Limb (tissue), 2 donors: ENCODE results near the gene ASCC1.

Experiments
- DNase-seq, 2 donors: peaks; one replicate each; pipeline ENCODE4 v3.0.0-alpha.2; 2016; ENCODE audit errors: extremely low spot score in 2 of 2

Gene ASCC1

DNA sequence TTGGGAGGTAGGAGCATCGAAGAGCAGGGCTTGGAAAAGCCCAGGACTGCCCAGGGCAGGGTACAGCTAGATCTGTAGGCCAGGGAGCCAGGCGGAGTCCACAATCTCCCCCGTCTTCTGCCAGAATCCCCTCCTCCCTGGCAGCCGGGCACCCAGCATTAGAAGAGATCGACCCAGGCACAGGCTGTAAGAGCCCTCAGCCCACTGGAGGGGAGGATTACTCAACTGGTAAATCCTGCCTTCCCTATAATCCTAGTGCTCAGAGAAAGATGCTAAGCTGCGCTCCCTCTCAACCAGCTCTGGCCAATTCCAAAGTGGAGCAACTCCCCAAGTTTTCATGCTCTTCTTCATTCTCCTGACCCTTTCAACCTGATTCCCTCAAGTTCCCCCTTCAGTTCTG is 130.9 kb downstream of the ASCC1 start:
- no peak for DNase-seq

DNA sequence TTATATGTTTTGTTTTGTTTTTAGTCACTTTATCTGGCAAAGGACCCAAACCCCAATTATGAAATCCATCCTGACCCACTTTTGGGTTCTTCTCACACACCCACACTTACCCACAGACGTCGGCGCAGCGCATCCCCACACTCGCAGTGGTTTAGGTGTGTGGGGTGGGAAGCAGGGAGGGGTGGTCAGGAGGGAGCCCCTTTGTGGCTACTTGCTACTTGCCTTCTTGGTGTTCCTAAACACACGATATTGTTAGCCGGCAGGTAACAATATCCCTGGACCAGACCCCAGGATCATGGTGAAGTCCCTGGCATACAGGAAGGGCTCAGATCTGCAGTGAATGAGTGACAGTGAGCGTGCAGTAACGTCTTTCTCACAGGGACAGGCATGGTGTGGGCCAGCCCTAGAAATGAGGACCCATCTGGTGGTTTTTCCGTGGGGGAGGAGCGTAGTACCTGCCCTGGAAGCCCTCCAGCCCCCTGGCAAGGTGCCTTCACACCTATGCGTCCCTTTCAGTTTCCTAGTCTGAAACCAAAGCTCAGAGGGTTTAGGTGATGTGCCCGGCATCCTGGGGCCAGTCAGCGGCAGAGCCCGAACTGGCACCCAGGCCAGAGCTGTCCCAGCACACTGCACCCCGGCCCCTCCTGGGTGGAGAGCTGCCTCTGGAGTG is 132.2 kb downstream of the ASCC1 start:
- no peak for DNase-seq

DNA sequence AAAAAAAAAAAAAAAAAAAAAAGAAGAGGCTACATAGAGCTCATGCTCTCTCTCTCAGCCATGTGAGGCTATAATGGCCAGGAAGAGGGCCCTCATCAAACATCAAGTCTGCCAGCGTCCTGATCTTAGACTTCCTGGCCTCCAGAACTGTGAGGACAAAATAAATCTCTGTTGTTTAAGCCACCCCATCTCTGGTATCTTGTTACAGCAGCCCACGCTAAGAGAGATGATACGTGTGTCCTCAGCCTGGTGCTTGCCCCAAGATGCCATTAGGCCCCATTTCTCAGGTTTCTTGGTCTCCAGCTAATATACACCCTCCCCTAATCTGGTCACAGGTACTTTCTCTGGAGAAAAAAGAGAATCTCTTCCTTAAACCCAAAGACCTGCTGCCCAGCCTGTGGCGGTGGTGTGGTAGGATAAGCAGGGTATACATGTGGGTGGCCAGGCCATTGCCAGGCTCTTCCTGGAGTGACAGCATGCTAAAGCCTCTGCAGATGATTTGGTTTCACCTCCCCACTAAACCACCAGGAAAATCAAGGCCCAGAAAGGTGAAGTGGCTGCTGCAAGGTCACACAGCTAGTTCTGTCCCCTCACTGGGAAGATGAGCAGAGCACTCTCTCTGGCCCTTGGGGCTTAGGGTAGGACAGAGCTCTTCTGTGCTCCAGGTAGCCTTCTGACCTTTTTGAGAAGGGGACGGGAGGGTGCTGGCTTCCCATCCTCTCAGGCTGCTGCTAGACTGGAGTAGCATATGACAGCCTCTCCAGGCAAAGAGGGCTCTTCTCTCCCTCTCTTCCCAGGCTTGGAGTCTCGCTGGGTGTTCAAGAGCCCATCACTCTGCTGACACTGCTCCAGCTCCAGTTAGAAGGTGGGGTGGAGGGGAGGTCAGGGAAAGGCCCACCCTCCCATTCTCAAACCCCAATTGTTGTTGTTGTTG is 133.0 kb downstream of the ASCC1 start:
- DNase-seq: no peak

DNA sequence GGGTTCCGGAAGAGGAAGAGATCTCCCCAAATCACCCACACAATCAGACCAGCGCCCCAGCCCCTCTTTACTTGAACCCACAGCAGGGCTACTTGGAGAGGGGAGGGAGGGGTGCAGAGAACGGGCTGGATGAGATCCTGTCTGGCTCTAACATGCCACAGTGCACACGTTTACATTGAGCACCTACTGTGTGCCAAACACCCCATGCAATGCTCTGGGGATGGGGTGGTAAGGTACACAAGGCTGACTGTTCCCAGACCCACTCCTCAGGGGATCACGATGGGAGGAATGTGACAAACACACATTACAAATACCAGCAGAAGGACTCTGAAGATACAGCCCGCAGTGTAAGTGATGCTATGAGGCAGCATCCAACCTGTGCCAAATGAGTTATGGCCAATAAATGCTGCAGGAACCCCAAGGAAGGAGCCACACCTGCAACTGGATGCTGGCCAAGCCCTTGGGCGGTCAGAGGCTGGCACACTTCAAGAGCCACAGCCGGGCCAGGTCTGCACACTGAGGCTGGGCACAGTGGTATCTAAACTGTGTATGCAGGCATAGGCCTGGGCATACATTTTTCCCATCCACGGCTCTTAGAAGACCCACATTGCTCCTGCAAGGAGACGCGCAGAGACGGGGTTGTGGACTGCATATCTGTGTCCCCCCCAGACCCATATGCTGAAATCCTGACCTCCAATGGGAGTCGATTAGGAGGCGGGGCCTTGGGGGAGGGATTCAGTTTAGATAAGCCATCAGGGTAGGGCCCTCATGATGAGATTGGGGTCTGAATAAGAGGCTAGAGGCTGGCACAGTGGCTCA is 134.1 kb downstream of the ASCC1 start:
- no peak for DNase-seq

DNA sequence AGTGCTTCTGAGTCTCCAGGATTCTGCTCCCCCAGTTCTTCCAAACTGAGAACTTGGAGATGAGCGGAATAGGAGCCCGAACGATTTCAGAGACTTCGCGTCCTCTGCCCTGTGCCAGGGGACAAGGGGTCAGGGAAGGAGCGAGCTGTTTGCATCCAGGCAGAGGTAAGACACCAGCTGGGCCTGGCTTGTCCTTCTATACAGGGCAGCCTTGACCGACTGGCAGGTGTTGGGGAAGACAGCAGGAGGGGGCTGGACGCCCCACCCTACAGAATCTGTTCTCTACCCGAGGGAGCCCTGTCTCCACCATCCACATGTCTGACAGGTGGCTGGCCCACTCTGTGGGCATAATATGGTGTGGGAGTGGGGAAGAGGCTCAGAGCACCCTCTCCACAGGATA is 134.9 kb downstream of the ASCC1 start:
- no peak for DNase-seq

DNA sequence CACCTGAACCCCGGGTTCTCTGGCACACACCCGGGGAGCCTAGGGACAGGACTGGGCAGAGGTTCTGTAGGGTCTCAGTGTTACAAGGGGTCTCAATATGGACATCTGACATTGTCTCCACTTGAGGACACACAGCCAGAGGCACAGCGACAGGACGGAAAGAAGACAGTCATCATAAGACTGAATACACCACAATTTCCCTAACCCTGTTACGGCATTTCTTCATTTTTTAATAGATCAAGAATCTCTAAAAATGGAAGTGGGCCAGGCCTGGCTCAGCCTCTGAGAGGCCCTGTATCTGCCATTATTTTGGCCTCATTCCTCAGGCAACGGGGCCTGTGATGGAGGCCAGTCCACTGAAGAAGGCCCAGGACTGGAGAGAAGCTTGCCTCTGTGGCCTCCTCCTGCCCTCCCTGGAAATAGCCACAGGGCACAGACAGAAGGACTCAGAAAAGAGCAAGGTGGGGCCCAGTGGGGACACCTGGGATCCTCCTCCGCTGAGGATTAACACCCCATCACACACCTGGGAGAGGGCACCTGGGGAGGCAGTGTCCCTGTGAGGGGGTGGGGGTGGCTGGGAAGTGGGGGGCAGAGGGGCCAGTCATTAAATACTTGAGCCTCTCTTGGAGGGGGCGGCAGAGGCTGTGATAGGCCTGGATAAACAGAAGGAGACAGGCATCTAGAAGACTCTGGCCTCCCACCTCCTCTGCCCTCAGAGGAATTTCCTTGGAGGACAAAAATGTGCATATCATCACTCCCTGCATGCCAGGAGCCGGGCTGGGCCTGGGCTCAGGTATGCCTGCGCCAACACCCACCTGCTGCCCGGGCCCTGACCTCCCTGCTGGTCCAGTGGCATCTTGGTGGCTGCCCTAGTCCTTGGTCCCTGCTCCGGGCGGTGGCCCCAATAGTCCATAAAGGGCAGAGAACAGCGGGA is 135.8 kb downstream of the ASCC1 start:
- no peak for DNase-seq

DNA sequence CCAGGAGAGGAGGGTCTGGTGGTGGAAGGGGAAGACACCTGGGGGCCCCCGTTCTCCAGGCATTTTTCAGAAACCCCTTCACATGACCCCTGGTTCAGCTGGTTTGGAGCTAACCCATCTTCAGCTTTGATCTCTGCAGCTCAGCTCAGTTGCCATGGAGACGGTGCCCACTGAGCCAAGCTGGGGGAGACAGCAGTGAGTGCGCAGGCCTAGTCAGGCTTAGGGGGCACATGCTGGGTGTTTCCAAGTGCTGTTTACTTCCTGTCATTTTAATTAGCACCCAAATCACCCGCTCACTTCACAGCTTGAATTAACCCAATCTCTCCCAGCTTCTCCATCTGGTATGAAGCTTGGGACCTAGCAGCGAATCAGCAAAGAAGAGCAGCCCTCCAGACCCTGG is 136.7 kb downstream of the ASCC1 start:
- no peak for DNase-seq

DNA sequence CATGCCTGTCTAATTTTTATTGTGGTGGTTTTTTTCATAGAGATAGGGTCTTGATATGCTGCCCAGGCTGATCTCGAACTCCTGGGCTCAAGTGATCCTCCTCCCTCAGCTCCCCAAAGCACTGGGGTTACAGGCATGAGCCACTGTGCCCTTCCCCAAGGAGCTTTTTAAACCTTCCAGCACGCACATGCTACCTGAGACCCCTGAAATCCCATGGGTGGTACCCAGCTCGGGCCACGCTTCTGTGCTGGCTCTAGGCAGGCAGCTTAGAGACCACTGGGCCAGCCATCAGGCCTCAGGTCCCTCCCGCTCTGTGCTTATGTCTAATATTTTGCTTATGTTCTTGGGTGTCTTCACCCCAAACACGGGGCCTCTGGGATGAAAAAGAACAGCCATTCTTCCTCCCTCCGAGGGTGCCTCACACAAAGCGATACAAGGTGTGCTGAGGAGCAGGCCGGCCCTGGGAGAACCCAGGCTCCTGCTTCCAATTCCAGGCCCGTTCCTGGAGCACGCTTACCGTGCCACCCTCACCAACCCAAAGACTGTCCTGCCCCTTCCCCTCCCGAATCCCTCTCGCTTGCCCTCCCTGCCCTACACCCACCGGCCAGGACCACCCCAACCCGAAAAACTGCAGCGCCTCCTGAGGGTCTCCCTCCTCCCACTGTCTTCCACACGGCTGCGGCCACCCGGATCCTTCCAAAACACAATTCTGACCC is 138.6 kb downstream of the ASCC1 start:
- no peak for DNase-seq

DNA sequence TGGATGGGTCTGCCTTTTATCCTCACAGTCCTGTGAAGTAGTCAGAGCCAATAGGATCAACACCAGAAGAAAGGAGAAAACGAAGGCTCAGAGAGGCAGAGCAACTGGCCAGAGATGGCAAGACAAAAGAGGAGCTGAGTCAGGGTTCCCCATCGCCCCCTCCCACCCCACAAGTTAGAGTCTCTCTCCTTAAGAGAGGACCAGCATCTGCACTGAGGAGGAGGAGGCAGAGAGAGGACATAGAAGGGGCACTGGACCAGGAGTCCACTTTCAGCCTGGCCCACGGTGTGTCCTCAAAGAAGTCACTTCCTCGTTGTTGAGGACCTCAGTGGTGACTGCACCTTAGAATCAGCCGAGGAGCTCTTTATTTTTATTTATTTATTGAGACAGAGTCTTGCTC is 139.3 kb downstream of the ASCC1 start:
- DNase-seq: no peak

DNA sequence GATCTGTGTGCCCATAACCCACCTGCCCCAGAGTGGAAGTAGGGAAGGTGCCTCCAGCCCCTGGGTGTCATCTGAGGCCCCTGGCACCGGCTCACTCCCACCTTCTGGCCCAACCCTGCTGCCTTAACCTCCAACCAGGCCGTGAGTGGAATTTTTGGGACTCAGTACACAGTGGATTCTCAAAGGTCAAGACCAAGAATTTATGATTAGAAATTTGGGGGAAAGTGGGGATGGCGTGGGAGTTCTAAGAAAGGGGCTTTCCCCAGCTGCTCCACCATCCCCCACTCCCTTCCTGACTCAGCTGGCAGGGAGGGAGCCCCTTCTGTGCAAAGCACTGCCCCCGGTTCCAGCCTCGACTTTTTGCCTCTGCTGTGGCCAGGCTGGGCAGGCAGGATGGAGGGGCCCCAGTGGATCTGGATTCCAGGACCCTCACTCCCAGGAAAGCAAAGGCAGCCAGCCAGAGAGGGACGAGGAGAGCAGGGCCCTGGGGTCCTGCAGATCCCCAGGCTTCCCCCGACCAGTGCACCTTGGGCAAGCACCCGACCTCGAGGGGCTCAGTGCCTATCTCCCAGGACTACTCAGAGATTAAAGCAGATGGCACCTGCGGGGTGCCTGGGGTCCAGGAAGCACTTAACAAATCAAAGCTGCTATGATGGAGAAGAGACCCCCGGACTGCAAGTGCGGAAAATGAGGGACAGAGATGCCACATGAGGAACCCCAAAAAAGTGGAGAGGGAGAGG is 140.5 kb downstream of the ASCC1 start:
- DNase-seq: no peak

DNA sequence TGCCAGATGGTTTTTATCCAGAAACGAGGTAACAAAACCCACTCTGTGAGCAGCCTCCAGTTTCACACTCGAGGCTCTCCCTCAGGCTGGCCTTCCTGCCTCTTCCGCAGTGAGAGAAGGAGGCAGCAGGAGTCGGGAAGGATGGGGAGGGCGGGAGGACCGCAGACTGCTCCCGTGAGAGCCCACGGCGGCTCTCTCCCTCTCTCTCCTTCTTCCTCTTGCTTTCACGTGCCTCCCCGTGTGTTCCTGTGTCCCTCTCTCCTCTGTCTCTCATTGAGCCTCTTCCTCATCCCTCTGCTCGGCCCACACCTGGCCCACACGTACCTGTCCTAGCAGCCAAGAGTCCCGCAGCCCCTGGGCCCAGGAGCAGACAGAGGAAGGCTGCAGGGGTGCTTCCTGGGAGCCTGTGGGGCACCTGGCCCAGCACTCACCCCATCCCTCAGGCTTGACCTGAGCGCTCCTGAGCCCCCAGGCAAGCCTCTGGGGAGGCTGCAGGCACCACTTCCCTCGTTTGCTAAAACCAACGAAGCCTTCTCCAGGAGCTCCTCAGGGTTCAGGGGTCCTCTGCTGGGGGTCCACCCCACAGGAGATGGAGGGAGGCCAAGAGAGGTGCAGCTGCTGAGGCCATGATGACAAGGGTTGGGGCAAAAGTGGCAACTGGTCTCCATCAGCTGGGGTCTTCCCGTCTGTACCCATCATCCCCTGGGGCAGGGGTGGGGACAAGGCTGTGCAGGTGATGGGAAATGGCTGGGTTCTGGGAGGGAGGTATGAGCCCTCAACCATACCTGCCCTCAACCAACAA is 141.3 kb downstream of the ASCC1 start:
- no peak for DNase-seq

DNA sequence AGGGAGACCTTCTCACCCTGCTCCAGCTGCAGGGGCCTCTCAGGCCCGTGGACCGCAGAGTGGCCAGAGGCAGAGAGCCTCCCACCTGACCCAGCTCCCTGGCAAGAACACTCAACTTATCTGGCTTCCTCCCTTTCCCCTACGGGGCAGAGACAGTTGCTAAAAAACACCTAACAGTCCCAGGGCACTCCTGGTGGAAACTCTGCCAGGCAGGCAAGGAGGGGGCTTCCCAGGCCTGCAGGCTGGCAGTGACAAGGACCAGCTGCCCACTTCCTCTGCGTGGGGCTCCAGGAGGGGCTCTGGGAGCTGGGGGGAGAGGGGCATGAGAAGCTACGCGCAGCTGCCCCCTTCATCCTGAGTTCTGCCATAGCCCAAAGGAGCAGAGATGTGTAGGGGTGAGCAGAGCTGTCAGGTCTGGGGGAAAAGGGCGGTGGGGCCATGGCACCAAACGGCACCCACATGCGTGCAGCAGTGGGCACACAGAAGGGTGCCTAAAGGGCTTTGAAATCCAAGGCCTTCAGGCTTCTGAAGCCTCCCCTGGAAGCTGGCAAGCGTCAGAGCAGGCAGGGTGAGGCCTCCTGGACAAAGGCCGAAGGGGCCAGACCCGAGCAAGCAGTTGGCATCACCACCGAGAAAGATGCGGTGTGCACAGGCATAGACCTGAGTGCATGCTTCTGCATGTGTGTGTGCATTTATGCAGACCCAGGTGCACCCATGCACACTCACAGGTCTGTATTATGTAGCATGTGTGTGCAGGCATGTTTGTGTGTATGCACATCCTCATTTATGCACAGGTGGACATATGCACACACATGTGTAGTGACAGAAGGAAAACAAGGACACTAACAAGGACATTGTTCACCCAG is 142.1 kb downstream of the ASCC1 start:
- DNase-seq: no peak

DNA sequence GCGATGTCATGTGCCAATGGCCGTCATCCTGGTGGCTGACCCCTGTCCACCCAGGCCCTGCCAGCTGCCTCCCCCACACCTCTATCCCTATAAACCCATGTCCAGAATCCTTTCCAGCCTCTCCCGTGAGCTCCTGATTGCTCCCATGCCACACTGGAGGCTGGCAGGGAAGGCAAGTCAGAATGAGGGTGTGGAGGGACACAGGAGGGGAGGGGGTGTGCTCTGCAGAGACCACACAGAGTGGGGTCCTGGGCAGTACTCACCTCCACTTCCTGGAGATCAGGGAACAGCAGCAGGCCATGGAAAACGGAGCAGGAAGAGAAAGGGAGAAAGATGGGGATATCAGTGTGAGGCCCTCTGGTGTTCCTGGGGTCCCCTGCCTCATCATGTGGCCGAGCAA is 143.4 kb downstream of the ASCC1 start:
- no peak for DNase-seq

DNA sequence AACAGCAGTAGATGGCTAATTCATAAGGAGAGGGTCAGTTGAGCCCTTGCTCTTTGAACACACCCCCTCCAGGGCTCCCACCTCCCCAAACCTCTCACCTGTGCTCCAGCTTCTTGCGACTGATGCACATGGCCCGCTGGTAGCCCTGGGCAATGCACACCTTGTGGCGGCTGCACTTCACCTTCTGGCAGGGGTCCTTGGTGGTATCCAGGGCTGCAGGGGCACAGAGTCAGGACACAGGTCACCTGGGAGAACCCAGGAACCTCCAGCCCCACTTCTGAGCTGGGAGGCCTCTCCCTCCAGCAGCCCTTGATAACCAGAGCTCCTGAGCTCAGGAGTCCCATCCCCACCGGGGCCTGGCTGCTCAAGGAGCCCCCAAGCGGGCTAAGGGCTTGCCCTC is 144.0 kb downstream of the ASCC1 start:
- DNase-seq: no peak

DNA sequence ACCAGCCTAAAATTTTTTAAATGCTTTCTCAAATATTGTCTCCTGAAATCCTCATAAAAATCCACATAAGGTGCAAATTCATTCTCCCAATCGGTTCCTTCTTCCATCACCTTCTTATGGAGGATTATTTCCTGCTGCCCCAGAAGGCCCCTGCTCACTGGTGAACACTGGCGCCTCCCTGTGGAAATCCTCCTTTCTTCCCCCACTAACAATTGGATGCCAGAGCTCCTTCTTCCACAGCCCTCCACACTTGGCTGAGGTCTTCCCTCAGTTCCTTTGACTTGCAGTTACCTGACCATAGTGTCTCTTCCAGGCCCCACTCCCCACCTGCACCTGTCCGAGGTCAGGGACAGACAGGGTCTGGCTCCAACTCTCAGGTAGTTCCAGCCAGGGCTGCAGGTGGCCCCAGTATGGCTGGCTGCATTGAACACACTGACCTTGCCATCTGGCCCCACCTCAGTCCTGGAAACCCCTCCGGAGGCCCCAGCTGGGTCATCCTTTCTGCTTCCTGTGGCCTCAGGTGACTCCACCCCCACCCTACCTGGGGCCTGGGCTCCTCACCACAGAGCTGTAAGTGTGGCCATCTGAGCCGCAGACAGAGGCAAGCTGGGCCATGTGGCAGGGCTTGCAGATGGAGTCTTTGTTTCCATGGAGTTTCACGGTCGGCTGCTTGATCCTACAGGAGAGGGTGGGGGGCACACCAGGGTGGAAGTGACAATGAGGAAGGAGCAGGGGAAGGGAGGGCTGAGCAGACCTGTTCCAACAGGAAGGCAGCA is 146.1 kb downstream of the ASCC1 start:
- DNase-seq: no peak

DNA sequence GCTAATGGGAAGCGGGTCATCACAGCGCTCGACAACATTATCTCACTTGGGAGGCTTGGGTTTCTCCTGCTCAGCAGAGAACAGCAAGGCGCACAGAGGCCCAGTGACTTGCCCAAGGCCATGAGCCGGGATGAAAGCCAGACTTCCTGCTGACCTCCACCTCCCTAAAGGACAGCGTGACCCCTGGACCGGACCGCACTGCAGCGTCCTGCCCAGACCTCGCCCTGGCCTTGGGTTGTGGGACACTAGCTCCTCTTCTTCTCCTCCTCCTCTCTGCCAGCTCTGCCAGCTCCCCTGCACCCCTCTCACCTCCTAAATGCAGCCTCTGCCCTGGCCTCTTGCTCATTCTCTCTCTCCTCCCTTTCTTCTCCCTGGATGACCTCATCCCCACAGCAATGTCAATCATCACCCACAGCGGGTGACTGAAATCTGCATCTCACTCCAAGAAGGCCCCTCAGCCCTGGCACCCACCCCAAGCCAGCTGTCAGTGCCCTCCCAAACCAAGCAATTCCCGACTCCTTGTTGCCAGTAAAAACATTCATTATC is 147.1 kb downstream of the ASCC1 start:
- DNase-seq: no peak
